MCF 10A (cell line): ENCODE measurements around the gene PIK3R5. TPM values are rescaled to one million over a fixed set of nuclear protein-coding genes. Genes with fewer than 3 reads are reported as not detected.
A peak's percentile ranks its signal among the peaks of the same experiment; 100 is the strongest.

Experiments
- BruUV-seq: library from RNA; stranded (reverse); fragments of 400-500 nt; replicated peaks from 2 replicates; lab custom pipeline; 2021; lab: Mats Ljungman, UMichigan
- CTCF ChIA-PET: fragments of 300-600 bp; sonication (Branson Sonifier 250); formaldehyde crosslinking; extraction: SDS; loops from one replicate; lab custom pipeline; 2021; ENCODE audit warnings: antibody characterized with exemption, inconsistent platforms; lab: Yijun Ruan, JAX
- POLR2A ChIA-PET: fragments of 300-600, 350-650 bp; sonication (Branson Sonifier 250); formaldehyde crosslinking; extraction: SDS; loops from one replicate; lab custom pipeline; 2020; ENCODE audit warnings: antibody characterized with exemption, inconsistent platforms; lab: Yijun Ruan, JAX
- DNase-seq: peaks from one replicate; pipeline ENCODE4 v3.0.0-alpha.2; 2018; ENCODE audit not compliant: unreplicated experiment
- H3K27ac Mint-ChIP-seq: one replicate; pipeline ENCODE4 v1.8.0; 2022; ENCODE audit warnings: mild to moderate bottlenecking, low read depth, mixed read lengths; ENCODE audit not compliant: unreplicated experiment
- H3K27me3 Mint-ChIP-seq: one replicate; pipeline ENCODE4 v1.8.0; 2022; ENCODE audit warnings: mixed read lengths; ENCODE audit not compliant: insufficient read depth, unreplicated experiment
- H3K36me3 Mint-ChIP-seq: one replicate; pipeline ENCODE4 v1.8.0; 2022; ENCODE audit warnings: mild to moderate bottlenecking, moderate library complexity, mixed read lengths; ENCODE audit not compliant: insufficient read depth, unreplicated experiment
- H3K4me1 Mint-ChIP-seq: one replicate; pipeline ENCODE4 v1.8.0; 2022; ENCODE audit warnings: mixed read lengths; ENCODE audit not compliant: insufficient read depth, unreplicated experiment
- H3K4me3 Mint-ChIP-seq: one replicate; pipeline ENCODE4 v1.8.0; 2022; ENCODE audit warnings: mild to moderate bottlenecking, moderate library complexity, mixed read lengths; ENCODE audit not compliant: unreplicated experiment
- H3K9me3 Mint-ChIP-seq: one replicate; pipeline ENCODE4 v1.8.0; 2022; ENCODE audit warnings: mixed read lengths; ENCODE audit not compliant: unreplicated experiment
- CTCF ChIP-seq: fragments of 200-600 bp; IDR thresholded peaks from one replicate; pipeline ENCODE4 v1.8.0; 2022; ENCODE audit warnings: antibody characterized with exemption, mild to moderate bottlenecking; ENCODE audit not compliant: unreplicated experiment
- intact Hi-C: fragments of 100-400 bp; cut with micrococcal nuclease; formaldehyde crosslinking; loops from 2 replicates; pipeline ENCODE4 v1.14.1; 2022
- total RNA-seq: library from RNA; stranded (reverse); gene quantifications from 2 replicates; pipeline ENCODE4 v1.2.3, GENCODE V29; 2022

The PIK3R5 gene
- total RNA-seq, 1 experiment from 2014 or later, result not detected

GRCh38 chr17:8896087-8896486, 69.4 kb downstream of the PIK3R5 start:
- ChIA-PET POLR2A (no interaction called here), CTCF (interaction anchor here (0.7 to 3.2 kb wide), 14 partner anchors 8 to 487 kb away, joined by 3 to 15 read pairs (median 9); no protein-coding TSS in a partner anchor)
- Mint-ChIP-seq H3K27me3 (peaks cover 10% of the 10 kb centered on the region), H3K27ac (no peak overlapping the region), H3K36me3 (no peaks in the 10 kb centered on the region), H3K9me3 (no peaks in the 10 kb centered on the region), H3K4me1 (no peaks in the 10 kb centered on the region), H3K4me3 (no peak overlapping the region)
- no peak for DNase-seq
- BruUV-seq, result no TSS peak
- intact Hi-C loops, result loop anchor here (5.0 kb wide), 1 partner anchor 101 kb away; no protein-coding TSS in a partner anchor
- TF ChIP-seq CTCF, result no peak

GRCh38 chr17:8894673-8895578, 70.6 kb downstream of the PIK3R5 start:
- CTCF ChIA-PET, result interaction anchor here (0.5 to 3.2 kb wide), 30 partner anchors 9 to 511 kb away, joined by 3 to 15 read pairs (median 4); no protein-coding TSS in a partner anchor
- no peaks in the 10 kb centered on the region for H3K4me1 Mint-ChIP-seq
- intact Hi-C loops, result loop anchor here (5.0 kb wide), 1 partner anchor 102 kb away; no protein-coding TSS in a partner anchor
- no peaks in the 10 kb centered on the region for H3K36me3 Mint-ChIP-seq
- POLR2A ChIA-PET, result interaction anchor here (0.7 kb wide), 1 partner anchor 17 kb away, joined by 3 read pairs; no protein-coding TSS in a partner anchor
- peak; percentile 60 for DNase-seq
- H3K9me3 Mint-ChIP-seq, result no peaks in the 10 kb centered on the region
- H3K27me3 Mint-ChIP-seq, result peaks cover 10% of the 10 kb centered on the region
- H3K27ac Mint-ChIP-seq, result no peak overlapping the region
- H3K4me3 Mint-ChIP-seq, result no peak overlapping the region
- BruUV-seq, result no TSS peak
- peak; percentile 53 for TF ChIP-seq CTCF

GRCh38 chr17:8894202-8894671, 71.3 kb downstream of the PIK3R5 start:
- CTCF ChIA-PET, result interaction anchor here (0.5 to 3.2 kb wide), 20 partner anchors 10 to 511 kb away, joined by 3 to 15 read pairs (median 6); no protein-coding TSS in a partner anchor
- TF ChIP-seq CTCF, result no peak
- no peaks in the 10 kb centered on the region for H3K36me3 Mint-ChIP-seq
- no peaks in the 10 kb centered on the region for H3K4me1 Mint-ChIP-seq
- POLR2A ChIA-PET, result no interaction called here
- DNase-seq, result no peak
- BruUV-seq, result no TSS peak
- intact Hi-C loops, result no loop called here
- H3K27me3 Mint-ChIP-seq, result peaks cover 10% of the 10 kb centered on the region
- H3K27ac Mint-ChIP-seq, result no peak overlapping the region
- no peaks in the 10 kb centered on the region for H3K9me3 Mint-ChIP-seq
- no peak overlapping the region for H3K4me3 Mint-ChIP-seq

- no peak for TF ChIP-seq CTCF
- BruUV-seq, result no TSS peak
- Mint-ChIP-seq H3K27ac (no peak overlapping the region), H3K9me3 (no peaks in the 10 kb centered on the region), H3K27me3 (peaks cover 10% of the 10 kb centered on the region), H3K4me1 (no peaks in the 10 kb centered on the region), H3K4me3 (no peak overlapping the region), H3K36me3 (no peaks in the 10 kb centered on the region)
- ChIA-PET CTCF (interaction anchor here (0.5 to 3.2 kb wide), 9 partner anchors 18 to 510 kb away, joined by 3 to 13 read pairs (median 5); no protein-coding TSS in a partner anchor), POLR2A (no interaction called here)
- DNase-seq, result no peak
- intact Hi-C loops, result no loop called here
Measured at GRCh38 chr17:8893621-8894201, 71.8 kb downstream of the PIK3R5 start.
